ENCODE results near the gene CCNJ.

DNA sequence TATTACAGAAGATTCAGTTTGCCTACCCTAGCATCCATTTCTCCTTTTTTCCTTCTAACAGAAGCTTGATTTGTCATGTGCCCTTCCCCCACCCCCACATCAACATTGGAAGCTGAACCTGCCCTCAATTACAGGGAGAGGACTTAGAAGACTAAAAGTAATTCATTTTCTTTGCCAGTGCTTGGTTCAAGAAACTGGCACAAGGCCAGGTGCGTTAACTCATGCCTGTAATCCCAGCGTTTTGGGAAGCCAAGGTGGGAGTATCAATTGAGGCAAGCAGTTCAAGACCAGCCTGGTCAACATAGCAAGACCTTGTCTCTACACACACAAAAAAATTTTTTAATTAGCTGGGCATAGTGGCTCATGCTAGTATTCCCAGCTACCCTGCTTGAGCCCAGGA is 32.6 kb downstream of the CCNJ start:
- TF ChIP-seq IKZF1 (IDR thresholded peaks at IDR 0.05) (no peak), ZKSCAN8 (CRISPR knock-in tag; IDR thresholded peaks at IDR 0.05; ENCODE audit: borderline replicate concordance) (no peak), ZNF747 (CRISPR knock-in tag; IDR thresholded peaks at IDR 0.05; ENCODE audit: borderline replicate concordance) (no peak), HMG20A (CRISPR knock-in tag; IDR thresholded peaks at IDR 0.05; ENCODE audit: borderline replicate concordance) (no peak), XBP1 (CRISPR knock-in tag; IDR thresholded peaks at IDR 0.05) (no peak), EHMT2 (IDR thresholded peaks at IDR 0.05; ENCODE audit: borderline replicate concordance, low read depth, low read length) (no peak), FOSL1 (CRISPR knock-in tag; IDR thresholded peaks at IDR 0.05; ENCODE audit: borderline replicate concordance) (no peak), PHF20 (CRISPR knock-in tag; IDR thresholded peaks at IDR 0.05) (no peak)
- TF ChIP-seq, protein P1, sequence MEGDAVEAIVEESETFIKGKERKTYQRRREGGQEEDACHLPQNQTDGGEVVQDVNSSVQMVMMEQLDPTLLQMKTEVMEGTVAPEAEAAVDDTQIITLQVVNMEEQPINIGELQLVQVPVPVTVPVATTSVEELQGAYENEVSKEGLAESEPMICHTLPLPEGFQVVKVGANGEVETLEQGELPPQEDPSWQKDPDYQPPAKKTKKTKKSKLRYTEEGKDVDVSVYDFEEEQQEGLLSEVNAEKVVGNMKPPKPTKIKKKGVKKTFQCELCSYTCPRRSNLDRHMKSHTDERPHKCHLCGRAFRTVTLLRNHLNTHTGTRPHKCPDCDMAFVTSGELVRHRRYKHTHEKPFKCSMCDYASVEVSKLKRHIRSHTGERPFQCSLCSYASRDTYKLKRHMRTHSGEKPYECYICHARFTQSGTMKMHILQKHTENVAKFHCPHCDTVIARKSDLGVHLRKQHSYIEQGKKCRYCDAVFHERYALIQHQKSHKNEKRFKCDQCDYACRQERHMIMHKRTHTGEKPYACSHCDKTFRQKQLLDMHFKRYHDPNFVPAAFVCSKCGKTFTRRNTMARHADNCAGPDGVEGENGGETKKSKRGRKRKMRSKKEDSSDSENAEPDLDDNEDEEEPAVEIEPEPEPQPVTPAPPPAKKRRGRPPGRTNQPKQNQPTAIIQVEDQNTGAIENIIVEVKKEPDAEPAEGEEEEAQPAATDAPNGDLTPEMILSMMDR (CRISPR knock-in tag; IDR thresholded peaks at IDR 0.05): no peak
- TF ChIP-seq, protein P2, sequence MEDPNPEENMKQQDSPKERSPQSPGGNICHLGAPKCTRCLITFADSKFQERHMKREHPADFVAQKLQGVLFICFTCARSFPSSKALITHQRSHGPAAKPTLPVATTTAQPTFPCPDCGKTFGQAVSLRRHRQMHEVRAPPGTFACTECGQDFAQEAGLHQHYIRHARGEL (CRISPR knock-in tag; IDR thresholded peaks at IDR 0.05): no peak
- TF ChIP-seq, protein P3, sequence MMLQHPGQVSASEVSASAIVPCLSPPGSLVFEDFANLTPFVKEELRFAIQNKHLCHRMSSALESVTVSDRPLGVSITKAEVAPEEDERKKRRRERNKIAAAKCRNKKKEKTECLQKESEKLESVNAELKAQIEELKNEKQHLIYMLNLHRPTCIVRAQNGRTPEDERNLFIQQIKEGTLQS (CRISPR knock-in tag; IDR thresholded peaks at IDR 0.05): no peak
- TF ChIP-seq, protein P4, sequence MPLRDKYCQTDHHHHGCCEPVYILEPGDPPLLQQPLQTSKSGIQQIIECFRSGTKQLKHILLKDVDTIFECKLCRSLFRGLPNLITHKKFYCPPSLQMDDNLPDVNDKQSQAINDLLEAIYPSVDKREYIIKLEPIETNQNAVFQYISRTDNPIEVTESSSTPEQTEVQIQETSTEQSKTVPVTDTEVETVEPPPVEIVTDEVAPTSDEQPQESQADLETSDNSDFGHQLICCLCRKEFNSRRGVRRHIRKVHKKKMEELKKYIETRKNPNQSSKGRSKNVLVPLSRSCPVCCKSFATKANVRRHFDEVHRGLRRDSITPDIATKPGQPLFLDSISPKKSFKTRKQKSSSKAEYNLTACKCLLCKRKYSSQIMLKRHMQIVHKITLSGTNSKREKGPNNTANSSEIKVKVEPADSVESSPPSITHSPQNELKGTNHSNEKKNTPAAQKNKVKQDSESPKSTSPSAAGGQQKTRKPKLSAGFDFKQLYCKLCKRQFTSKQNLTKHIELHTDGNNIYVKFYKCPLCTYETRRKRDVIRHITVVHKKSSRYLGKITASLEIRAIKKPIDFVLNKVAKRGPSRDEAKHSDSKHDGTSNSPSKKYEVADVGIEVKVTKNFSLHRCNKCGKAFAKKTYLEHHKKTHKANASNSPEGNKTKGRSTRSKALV (CRISPR knock-in tag; IDR thresholded peaks at IDR 0.05): no peak
- TF ChIP-seq, protein P5, sequence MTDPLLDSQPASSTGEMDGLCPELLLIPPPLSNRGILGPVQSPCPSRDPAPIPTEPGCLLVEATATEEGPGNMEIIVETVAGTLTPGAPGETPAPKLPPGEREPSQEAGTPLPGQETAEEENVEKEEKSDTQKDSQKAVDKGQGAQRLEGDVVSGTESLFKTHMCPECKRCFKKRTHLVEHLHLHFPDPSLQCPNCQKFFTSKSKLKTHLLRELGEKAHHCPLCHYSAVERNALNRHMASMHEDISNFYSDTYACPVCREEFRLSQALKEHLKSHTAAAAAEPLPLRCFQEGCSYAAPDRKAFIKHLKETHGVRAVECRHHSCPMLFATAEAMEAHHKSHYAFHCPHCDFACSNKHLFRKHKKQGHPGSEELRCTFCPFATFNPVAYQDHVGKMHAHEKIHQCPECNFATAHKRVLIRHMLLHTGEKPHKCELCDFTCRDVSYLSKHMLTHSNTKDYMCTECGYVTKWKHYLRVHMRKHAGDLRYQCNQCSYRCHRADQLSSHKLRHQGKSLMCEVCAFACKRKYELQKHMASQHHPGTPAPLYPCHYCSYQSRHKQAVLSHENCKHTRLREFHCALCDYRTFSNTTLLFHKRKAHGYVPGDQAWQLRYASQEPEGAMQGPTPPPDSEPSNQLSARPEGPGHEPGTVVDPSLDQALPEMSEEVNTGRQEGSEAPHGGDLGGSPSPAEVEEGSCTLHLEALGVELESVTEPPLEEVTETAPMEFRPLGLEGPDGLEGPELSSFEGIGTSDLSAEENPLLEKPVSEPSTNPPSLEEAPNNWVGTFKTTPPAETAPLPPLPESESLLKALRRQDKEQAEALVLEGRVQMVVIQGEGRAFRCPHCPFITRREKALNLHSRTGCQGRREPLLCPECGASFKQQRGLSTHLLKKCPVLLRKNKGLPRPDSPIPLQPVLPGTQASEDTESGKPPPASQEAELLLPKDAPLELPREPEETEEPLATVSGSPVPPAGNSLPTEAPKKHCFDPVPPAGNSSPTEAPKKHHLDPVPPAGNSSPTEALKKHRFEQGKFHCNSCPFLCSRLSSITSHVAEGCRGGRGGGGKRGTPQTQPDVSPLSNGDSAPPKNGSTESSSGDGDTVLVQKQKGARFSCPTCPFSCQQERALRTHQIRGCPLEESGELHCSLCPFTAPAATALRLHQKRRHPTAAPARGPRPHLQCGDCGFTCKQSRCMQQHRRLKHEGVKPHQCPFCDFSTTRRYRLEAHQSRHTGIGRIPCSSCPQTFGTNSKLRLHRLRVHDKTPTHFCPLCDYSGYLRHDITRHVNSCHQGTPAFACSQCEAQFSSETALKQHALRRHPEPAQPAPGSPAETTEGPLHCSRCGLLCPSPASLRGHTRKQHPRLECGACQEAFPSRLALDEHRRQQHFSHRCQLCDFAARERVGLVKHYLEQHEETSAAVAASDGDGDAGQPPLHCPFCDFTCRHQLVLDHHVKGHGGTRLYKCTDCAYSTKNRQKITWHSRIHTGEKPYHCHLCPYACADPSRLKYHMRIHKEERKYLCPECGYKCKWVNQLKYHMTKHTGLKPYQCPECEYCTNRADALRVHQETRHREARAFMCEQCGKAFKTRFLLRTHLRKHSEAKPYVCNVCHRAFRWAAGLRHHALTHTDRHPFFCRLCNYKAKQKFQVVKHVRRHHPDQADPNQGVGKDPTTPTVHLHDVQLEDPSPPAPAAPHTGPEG (CRISPR knock-in tag; IDR thresholded peaks at IDR 0.05): no peak
- TF ChIP-seq, protein P6, sequence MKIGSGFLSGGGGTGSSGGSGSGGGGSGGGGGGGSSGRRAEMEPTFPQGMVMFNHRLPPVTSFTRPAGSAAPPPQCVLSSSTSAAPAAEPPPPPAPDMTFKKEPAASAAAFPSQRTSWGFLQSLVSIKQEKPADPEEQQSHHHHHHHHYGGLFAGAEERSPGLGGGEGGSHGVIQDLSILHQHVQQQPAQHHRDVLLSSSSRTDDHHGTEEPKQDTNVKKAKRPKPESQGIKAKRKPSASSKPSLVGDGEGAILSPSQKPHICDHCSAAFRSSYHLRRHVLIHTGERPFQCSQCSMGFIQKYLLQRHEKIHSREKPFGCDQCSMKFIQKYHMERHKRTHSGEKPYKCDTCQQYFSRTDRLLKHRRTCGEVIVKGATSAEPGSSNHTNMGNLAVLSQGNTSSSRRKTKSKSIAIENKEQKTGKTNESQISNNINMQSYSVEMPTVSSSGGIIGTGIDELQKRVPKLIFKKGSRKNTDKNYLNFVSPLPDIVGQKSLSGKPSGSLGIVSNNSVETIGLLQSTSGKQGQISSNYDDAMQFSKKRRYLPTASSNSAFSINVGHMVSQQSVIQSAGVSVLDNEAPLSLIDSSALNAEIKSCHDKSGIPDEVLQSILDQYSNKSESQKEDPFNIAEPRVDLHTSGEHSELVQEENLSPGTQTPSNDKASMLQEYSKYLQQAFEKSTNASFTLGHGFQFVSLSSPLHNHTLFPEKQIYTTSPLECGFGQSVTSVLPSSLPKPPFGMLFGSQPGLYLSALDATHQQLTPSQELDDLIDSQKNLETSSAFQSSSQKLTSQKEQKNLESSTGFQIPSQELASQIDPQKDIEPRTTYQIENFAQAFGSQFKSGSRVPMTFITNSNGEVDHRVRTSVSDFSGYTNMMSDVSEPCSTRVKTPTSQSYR (CRISPR knock-in tag; IDR thresholded peaks at IDR 0.05; ENCODE audit: borderline replicate concordance): no peak

Measured in HepG2 (cell line).